Measurements from ENCODE around the gene CORO6. TPM values are rescaled to one million over a fixed set of nuclear protein-coding genes. Genes with fewer than 3 reads are reported as not detected.
"Not testable (repeated sequence)": the region's sequence is repeated elsewhere in the genome, so short reads cannot be mapped to it uniquely, and the experiment has no call there.

The CORO6 gene
- total RNA-seq, 4 donors from 2014 or later: 1.4 to 13.7 (median 6.6) TPM

GRCh38 chr17:29653995-29654714, 31.4 kb upstream of the CORO6 start:
- Histone ChIP-seq H3K27me3 (no peaks in the 10 kb centered on the region), H3K36me3 (peaks cover 22% of the 10 kb centered on the region), H3K9me3 (no peaks in the 10 kb centered on the region), H3K27ac (no peak overlapping the region), H3K4me3 (no peak overlapping the region), H3K4me1 (no peaks in the 10 kb centered on the region)
- WGBS: 55% methylated on average over 1 of the region's 1 CpG
- TF ChIP-seq POLR2AphosphoS5 (IDR thresholded peaks at IDR 0.05): no peak
- TF ChIP-seq EP300 (IDR thresholded peaks at IDR 0.05): no peak
- DNase-seq (ENCODE audit: low spot score in 2 of 2): no peak

- Histone ChIP-seq H3K4me3 (no peak overlapping the region), H3K27me3 (no peaks in the 10 kb centered on the region), H3K4me1 (no peaks in the 10 kb centered on the region), H3K27ac (no peak overlapping the region), H3K9me3 (no peaks in the 10 kb centered on the region), H3K36me3 (peaks cover 23% of the 10 kb centered on the region)
- TF ChIP-seq EP300 (IDR thresholded peaks at IDR 0.05) (no peak), POLR2AphosphoS5 (IDR thresholded peaks at IDR 0.05) (no peak), CTCF (IDR thresholded peaks at IDR 0.05) (no peak), POLR2A (IDR thresholded peaks at IDR 0.05) (no peak)
- no peak for DNase-seq (ENCODE audit: low spot score in 2 of 2)
Observed at GRCh38 chr17:29652976-29653375, 30.3 kb upstream of the CORO6 start.

GRCh38 chr17:29651913-29652312, 29.2 kb upstream of the CORO6 start:
- not testable (repeated sequence) for H3K9me3 ChIP-seq; H3K4me3 ChIP-seq; H3K27ac ChIP-seq; H3K4me1 ChIP-seq; H3K27me3 ChIP-seq; DNase-seq (ENCODE audit: low spot score in 2 of 2)
- WGBS: 90% methylated on average over 7 of the region's 7 CpGs
- peaks cover 29% of the 10 kb centered on the region for H3K36me3 ChIP-seq

GRCh38 chr17:29650396-29650795, 27.7 kb upstream of the CORO6 start:
- Histone ChIP-seq H3K4me1 (peaks cover 14% of the 10 kb centered on the region), H3K9me3 (no peaks in the 10 kb centered on the region), H3K36me3 (peaks cover 23% of the 10 kb centered on the region), H3K27me3 (no peaks in the 10 kb centered on the region), H3K27ac (no peak overlapping the region), H3K4me3 (no peak overlapping the region)
- 94% methylated on average over 4 of the region's 4 CpGs for WGBS
- TF ChIP-seq POLR2AphosphoS5 (IDR thresholded peaks at IDR 0.05) (no peak), CTCF (IDR thresholded peaks at IDR 0.05) (no peak), EP300 (IDR thresholded peaks at IDR 0.05) (no peak), POLR2A (IDR thresholded peaks at IDR 0.05) (no peak)
- DNase-seq (ENCODE audit: low spot score in 2 of 2): no peak

- no peak overlapping the region for H3K27ac ChIP-seq
- TF ChIP-seq CTCF (IDR thresholded peaks at IDR 0.05) (no peak), POLR2A (IDR thresholded peaks at IDR 0.05) (no peak), EP300 (IDR thresholded peaks at IDR 0.05) (no peak), POLR2AphosphoS5 (IDR thresholded peaks at IDR 0.05) (no peak)
- DNase-seq (ENCODE audit: low spot score in 2 of 2): no peak
Observed at GRCh38 chr17:29649359-29649758, 26.6 kb upstream of the CORO6 start.

GRCh38 chr17:29648005-29648404, 25.3 kb upstream of the CORO6 start:
- Histone ChIP-seq H3K9me3 (no peaks in the 10 kb centered on the region), H3K36me3 (peaks cover 11% of the 10 kb centered on the region), H3K27ac (no peak overlapping the region), H3K27me3 (no peaks in the 10 kb centered on the region), H3K4me3 (no peak overlapping the region), H3K4me1 (peaks cover 36% of the 10 kb centered on the region)
- WGBS: 93% methylated on average over 5 of the region's 5 CpGs
- no peak for TF ChIP-seq POLR2A (IDR thresholded peaks at IDR 0.05)
- TF ChIP-seq POLR2AphosphoS5 (IDR thresholded peaks at IDR 0.05): no peak
- no peak for TF ChIP-seq EP300 (IDR thresholded peaks at IDR 0.05)
- TF ChIP-seq CTCF (IDR thresholded peaks at IDR 0.05): no peak
- DNase-seq (ENCODE audit: low spot score in 2 of 2): no peak

More at GRCh38 chr17:29649359-29649758, 26.6 kb upstream of the CORO6 start:
- Histone ChIP-seq H3K4me3 (no peak overlapping the region), H3K9me3 (no peaks in the 10 kb centered on the region), H3K4me1 (peaks cover 24% of the 10 kb centered on the region), H3K27me3 (no peaks in the 10 kb centered on the region), H3K36me3 (peaks cover 17% of the 10 kb centered on the region)
- WGBS: 97% methylated on average over 5 of the region's 5 CpGs
